SK-N-MC (cell line): ENCODE data around the gene SLAMF9.

Source experiments
- EZH2 ChIP-seq: fragments of 200-600 bp; sonication (generic); IDR thresholded peaks from one replicate; pipeline ENCODE4 v1.6.1; 2017; ENCODE audit warnings: antibody characterized with exemption
- FOXP2 ChIP-seq: optimal IDR thresholded peaks from 2 replicates; pipeline ENCODE3; 2011; ENCODE audit warnings: mild to moderate bottlenecking, moderate library complexity; ENCODE audit not compliant: insufficient read depth; ENCODE audit errors: extremely low read length, control extremely low read depth

DNA sequence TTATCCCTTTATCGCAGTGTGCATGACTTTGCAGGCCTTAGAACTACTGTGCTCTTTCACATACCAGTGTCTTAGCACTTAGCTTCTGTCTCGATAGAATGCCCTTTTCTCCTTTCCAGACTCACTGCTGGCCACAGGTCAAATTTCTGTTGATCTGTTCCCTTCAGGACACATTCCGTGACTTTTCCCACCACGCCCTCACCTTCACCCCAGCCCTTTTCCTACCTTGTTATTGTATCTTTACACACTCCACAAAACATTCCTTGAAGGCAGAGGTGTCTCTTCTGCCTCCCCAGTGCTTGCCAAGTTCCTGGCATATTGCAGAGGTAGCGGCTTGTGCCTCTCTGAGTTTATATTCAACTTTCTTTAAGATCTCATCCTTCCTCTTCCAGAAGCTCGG lies 4.9 kb downstream of the SLAMF9 start:
- TF ChIP-seq EZH2 = no peak
- TF ChIP-seq FOXP2 = no peak
